Islet of Langerhans (tissue), 1 donor: Measurements from ENCODE around the gene ERP27.
A peak's percentile ranks its signal among the peaks of the same experiment; 100 is the strongest.

Experiments used
- FAIRE-seq: peaks from one replicate; lab custom pipeline; 2011; peaks lifted over from hg19 to GRCh38; lab: Jason Lieb, UNC

The ERP27 gene

DNA sequence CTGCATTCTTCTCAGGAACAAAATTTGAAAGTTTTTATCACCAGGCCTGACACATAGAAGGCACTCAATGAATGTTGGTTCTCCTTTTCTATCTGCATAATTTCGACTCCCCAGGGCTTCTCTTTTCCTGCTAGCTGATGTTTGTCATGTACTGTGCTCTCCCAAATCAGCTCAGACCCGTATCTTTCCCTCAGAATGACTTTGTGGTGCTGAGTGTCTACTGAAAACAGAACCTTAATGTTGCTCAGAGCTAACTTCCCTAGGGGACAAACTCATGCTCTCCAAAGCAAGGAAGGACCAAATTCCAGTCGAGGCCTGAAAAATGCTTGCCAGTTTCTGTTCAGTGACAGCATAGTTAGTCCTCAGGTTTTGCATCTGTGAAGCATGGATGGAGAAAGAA, 21.1 kb upstream of the ERP27 start:
- no peak for FAIRE-seq

DNA sequence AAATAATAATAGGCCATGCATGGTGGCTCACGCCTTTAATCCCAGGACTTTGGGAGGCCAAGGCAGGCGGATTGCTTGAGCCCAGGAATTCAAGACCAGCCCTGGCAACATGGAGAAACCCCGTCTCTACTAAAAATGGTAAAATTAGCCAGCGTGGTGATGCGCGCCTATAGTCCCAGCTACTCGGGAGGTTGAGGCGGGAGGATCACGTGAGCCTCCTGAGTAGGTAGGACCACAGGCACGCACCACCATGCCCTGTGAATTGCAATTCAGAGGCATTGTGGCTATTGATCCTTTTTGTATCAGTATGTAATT, 20.7 kb upstream of the ERP27 start:
- FAIRE-seq = no peak

DNA sequence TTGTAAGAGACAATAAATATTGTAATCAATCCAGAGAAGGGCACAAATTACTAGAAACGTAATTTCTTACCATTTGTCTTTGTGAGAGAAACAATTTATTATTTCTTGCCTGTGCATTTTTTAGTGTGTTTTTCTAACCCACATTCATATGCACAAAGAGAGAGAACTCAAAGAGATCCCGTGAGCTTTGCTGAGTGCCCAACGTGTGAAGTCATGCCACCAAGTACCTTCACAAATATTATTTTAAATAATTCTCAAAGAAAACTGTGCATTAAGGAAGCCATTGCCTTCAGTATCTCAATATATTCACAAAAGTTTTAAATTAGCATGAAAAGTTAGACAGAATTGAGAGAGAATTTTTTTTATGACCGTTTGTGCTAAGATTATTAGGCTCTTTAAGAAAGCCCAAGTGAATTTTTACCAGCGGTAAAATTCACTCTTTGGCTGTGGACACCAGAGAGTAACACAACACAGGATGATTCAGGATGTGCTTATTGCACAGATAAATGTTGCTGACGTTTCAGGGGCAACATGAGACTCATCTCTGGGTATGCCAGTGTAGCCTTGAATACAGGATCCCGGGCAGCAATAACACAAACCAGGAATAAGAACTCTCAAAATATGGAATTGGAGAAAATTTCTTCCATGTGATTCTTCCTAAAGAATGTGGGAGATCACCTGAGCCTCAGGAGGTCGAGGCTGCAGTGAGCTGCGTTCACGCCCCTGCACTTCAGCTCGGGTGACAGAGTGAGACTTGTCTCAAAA, 20.2 kb upstream of the ERP27 start:
- no peak for FAIRE-seq

GRCh38 chr12:14957551-14958168, 19.3 kb upstream of the ERP27 start:
- FAIRE-seq = no peak

DNA sequence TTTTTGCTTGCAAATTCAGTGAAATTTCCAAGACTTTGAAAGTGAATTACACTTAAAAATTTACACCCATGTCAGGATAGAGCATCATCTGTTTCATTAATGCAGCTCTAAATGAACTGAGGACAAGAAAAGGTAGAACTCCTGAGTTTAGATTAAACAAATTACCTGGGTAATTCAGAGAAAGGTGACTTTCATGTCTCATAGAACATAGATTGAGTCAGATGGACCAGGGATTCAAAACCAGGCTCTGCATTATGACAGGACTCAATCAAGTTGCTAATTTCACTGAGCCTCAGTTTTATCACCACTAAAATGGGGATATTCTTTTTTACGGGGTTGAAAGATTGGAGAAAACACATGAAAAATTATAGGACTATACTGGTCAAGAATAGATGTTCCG, 18.6 kb upstream of the ERP27 start:
- no peak for FAIRE-seq

DNA sequence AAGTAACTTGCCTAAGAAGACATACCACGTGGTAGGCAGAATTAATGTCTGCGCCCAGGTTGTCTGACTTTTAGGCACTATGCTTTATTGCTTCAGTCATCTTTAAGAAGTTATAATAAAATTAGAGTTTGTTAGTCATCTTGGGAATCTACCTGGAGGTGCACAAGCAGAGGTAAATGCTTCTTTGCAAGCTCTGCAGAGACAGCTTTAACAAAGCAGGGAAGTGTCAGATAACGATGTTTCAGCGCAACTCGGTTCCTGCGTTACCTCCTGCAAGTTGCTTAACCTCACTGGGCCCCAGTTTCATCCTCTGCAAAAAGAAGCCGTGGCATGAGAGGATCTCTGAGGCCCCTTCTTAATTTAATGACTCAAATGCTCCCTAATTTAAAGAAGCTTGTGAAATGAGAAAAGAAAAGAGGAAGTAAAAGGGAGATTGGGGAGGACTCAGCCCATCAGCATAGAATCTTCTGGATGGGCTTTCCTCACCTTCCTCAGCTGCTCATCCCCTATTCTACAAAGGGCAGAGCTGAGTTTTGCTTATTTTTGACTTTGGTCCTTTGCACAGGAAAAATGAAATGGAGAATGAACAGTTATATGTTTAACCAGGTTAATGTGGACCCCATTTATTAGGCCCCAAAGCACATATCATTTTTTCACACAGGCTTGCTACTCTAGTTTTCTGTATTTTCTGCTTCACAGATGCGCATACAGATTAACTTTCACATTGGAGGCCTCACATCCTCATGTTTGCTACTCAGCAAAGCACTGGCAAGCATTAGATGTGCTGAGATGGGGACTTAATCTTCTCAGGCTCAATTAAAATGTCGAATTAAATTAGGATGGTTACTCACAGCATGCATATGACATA, 17.9 kb upstream of the ERP27 start:
- FAIRE-seq = no peak

- FAIRE-seq = no peak
These were observed 15.9 kb upstream of the ERP27 start for GRCh38 chr12:14954269-14954668.

- no peak for FAIRE-seq
These were observed 15.4 kb upstream of the ERP27 start for GRCh38 chr12:14953752-14954151.

GRCh38 chr12:14952299-14952921, 14.1 kb upstream of the ERP27 start:
- no peak for FAIRE-seq

DNA sequence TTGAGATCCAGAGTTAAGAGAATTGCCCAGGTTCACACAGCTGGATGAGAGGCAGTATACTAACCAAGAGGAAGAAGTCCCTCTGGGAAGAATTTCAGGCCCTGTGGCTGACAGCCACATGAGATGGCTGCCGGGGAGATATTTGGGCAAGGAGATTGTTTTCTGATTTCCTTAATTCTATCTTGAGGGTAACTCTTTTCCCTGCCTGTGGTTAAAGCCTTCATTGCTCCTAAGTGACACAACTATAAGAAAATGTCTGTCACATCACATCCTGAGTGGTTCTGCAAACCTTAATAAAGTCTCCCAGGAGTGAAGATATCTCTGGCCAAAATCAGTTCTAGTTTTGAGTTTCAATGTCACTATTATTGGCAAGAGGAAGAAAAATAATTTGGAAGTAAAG, 13.5 kb upstream of the ERP27 start:
- no peak for FAIRE-seq

GRCh38 chr12:14950982-14951746, 12.8 kb upstream of the ERP27 start:
- no peak for FAIRE-seq

DNA sequence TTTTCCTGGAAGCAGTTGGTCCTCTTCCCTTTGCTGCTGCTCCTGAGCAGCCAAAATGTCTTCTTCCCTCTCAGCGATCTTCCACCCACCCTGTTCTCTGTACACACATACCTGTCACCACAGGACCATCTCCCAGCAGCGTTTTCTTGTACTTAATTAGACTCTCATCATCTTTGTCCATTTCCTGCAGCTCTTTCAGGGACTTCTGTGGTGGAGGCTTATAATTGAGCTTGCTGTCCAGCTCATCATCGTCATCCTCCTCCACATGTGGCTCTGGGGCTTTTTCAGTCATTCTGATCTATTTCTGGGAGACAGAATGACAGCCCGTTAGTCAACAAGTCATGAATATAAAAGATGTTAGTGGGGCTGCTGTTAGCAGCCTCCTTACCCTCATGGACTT, 12.1 kb upstream of the ERP27 start:
- FAIRE-seq = no peak

GRCh38 chr12:14949631-14950030, 11.3 kb upstream of the ERP27 start:
- FAIRE-seq = no peak

GRCh38 chr12:14948672-14949071, 10.3 kb upstream of the ERP27 start:
- peak; percentile 93 for FAIRE-seq

- FAIRE-seq = no peak
These were observed 8.5 kb upstream of the ERP27 start for GRCh38 chr12:14946861-14947260.

- FAIRE-seq = no peak
These were observed 7.8 kb upstream of the ERP27 start for GRCh38 chr12:14946162-14946561.

- no peak for FAIRE-seq
These were observed 4.0 kb upstream of the ERP27 start for GRCh38 chr12:14942196-14942931.

DNA sequence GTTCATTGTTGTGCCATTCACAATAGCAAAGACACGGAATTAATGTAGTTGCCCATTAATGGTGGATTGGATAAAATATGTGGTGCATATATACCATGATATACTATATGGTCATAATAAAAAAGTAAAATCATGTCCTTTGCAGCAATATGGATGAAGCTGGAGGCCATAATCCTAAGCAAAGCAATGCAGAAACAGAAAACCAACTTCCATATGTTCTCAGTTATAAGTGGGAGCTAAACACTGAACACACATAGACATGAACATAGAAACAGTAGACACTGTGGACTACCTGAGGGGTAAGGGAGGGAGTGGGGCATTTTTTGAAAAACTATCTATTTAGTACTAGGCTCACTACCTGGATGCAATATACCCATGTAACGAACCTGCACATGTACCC, 3.0 kb upstream of the ERP27 start:
- FAIRE-seq = no peak

GRCh38 chr12:14937689-14938088, 648 bp downstream of the ERP27 start:
- no peak for FAIRE-seq

GRCh38 chr12:14937014-14937413, 1.3 kb downstream of the ERP27 start:
- no peak for FAIRE-seq

GRCh38 chr12:14936224-14936861, 2.0 kb downstream of the ERP27 start:
- no peak for FAIRE-seq
